GM23248 (cell line): ENCODE data around the gene SLC13A5.

Source experiments
- EZH2 ChIP-seq: fragments of 200-600 bp; sonication (generic); IDR thresholded peaks from 2 replicates; pipeline ENCODE4 v1.6.1; 2018; ENCODE audit warnings: antibody characterized with exemption, mild to moderate bottlenecking; ENCODE audit not compliant: insufficient read depth, poor library complexity, severe bottlenecking
- EZH2phosphoT487 ChIP-seq: fragments of 200-600 bp; sonication (generic); IDR thresholded peaks from 2 replicates; pipeline ENCODE4 v1.6.1; 2018; ENCODE audit warnings: antibody characterized with exemption, moderate library complexity, mild to moderate bottlenecking, low read depth; ENCODE audit not compliant: insufficient read depth

- TF ChIP-seq EZH2 (no peak), EZH2phosphoT487 (no peak)
Measured at GRCh38 chr17:6700948-6701307, 12.2 kb downstream of the SLC13A5 start.
